Esophagus (tissue), 2 donors: ENCODE results near the gene GFRA1. TPM values are rescaled to one million over a fixed set of nuclear protein-coding genes. Genes with fewer than 3 reads are reported as not detected.

Experiments used
- H3K27ac ChIP-seq, 2 donors: one replicate each; pipeline ENCODE4 v1.5.1; 2013; ENCODE audit warnings: low read depth in 2 of 2, mild to moderate bottlenecking in 2 of 2, inconsistent platforms in 1 of 2, low read length in 1 of 2, moderate library complexity in 1 of 2
- H3K27me3 ChIP-seq, 2 donors: one replicate each; pipeline ENCODE4 v1.6.1; 2013; ENCODE audit warnings: low read length in 2 of 2, control low read depth in 1 of 2, mild to moderate bottlenecking in 1 of 2; ENCODE audit not compliant: insufficient read depth in 2 of 2, control insufficient read depth in 1 of 2
- H3K36me3 ChIP-seq, 2 donors: one replicate each; pipeline ENCODE4 v1.6.1; 2013; ENCODE audit warnings: low read length in 1 of 2; ENCODE audit not compliant: control insufficient read depth in 2 of 2, insufficient read depth in 2 of 2
- H3K4me1 ChIP-seq, 2 donors: one replicate each; pipeline ENCODE4 v1.6.1; 2013; ENCODE audit warnings: low read length in 1 of 2; ENCODE audit not compliant: control insufficient read depth in 2 of 2, insufficient read depth in 2 of 2
- H3K4me3 ChIP-seq, 2 donors: one replicate each; pipeline ENCODE4 v1.5.1; 2013; ENCODE audit warnings: low read length in 2 of 2, mild to moderate bottlenecking in 2 of 2, low read depth in 1 of 2, moderate library complexity in 1 of 2
- H3K9me3 ChIP-seq, 2 donors: one replicate each; pipeline ENCODE4 v1.6.1; 2013; ENCODE audit warnings: mild to moderate bottlenecking in 2 of 2, low read depth in 1 of 2, low read length in 1 of 2, moderate library complexity in 1 of 2; ENCODE audit not compliant: control insufficient read depth in 2 of 2, insufficient read depth in 1 of 2
- WGBS, 2 donors: extraction: QIAGEN DNeasy Blood & Tissue Kit; methylation state at CpG; one replicate each; pipeline ENCODE4 v1.1.7; 2013; 5-methylcytosine and 5-hydroxymethylcytosine counted together
- polyA plus RNA-seq, 2 donors: library from polyadenylated mRNA; stranded (reverse); fragments of 200-250 nt; gene quantifications; one replicate each; pipeline ENCODE4 v1.2.3, GENCODE V29; 2013
- donor health status: healthy with polysubstance abuse.
- donor health status: Bipolar disorder and iron deficiency.

Gene GFRA1
- polyA plus RNA-seq, 2 donors, result 0.73 to 1.3 TPM

- no peaks in the 10 kb centered on the region for H3K9me3 ChIP-seq
- H3K4me3 ChIP-seq, result no peak overlapping the region
- no peak overlapping the region for H3K27ac ChIP-seq
- no peaks in the 10 kb centered on the region for H3K36me3 ChIP-seq
- no peaks in the 10 kb centered on the region for H3K4me1 ChIP-seq
- peaks cover 0 to 5% of the 10 kb centered on the region in 2 donors for H3K27me3 ChIP-seq
- WGBS, 2 donors, result 68 to 72% methylated on average over 3 of the region's 3 CpGs
These were observed 242.4 kb downstream of the GFRA1 start for GRCh38 chr10:116030576-116030975.

- Histone ChIP-seq H3K27me3 (peaks cover 0 to 5% of the 10 kb centered on the region in 2 donors), H3K9me3 (no peaks in the 10 kb centered on the region), H3K4me3 (no peak overlapping the region), H3K27ac (no peak overlapping the region), H3K36me3 (no peaks in the 10 kb centered on the region), H3K4me1 (no peaks in the 10 kb centered on the region)
- WGBS, 2 donors, result 74 to 86% methylated on average over 4 of the region's 4 CpGs
These were observed 243.2 kb downstream of the GFRA1 start for GRCh38 chr10:116029826-116030225.

- WGBS, 2 donors, result 85 to 88% methylated on average over 6 of the region's 6 CpGs
These were observed 245.7 kb downstream of the GFRA1 start for GRCh38 chr10:116027355-116027754.

DNA sequence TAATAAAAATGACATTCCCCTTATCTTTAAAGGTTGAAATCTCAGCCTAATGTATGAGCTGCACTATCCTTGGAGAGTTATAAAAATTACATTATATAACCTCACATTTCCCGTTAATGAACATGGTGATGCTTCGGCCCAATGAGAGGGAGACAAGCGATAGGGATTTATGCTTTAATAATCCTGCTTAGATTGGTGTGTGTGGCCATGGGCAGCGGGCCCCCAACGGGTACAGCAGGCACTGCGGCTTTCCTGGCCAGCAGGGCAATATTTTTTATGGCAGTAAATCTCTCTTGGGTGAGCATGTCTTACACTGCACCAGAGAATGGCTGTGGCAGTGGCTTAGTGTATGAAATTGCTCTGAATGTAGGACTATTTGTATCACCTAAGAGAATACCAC, 246.3 kb downstream of the GFRA1 start:
- Histone ChIP-seq H3K27ac (no peak overlapping the region), H3K36me3 (no peaks in the 10 kb centered on the region), H3K9me3 (no peaks in the 10 kb centered on the region), H3K4me1 (no peaks in the 10 kb centered on the region), H3K27me3 (peaks cover 0 to 5% of the 10 kb centered on the region in 2 donors), H3K4me3 (no peak overlapping the region)
- 89 to 97% methylated on average over 6 of the region's 6 CpGs for WGBS, 2 donors

More at GRCh38 chr10:116027355-116027754, 245.7 kb downstream of the GFRA1 start:
- Histone ChIP-seq H3K36me3 (no peaks in the 10 kb centered on the region), H3K27ac (no peak overlapping the region), H3K27me3 (peaks cover 0 to 5% of the 10 kb centered on the region in 2 donors), H3K9me3 (no peaks in the 10 kb centered on the region), H3K4me1 (no peaks in the 10 kb centered on the region), H3K4me3 (no peak overlapping the region)

GRCh38 chr10:116026315-116026714, 246.7 kb downstream of the GFRA1 start:
- H3K4me3 ChIP-seq, result no peak overlapping the region
- H3K9me3 ChIP-seq, result no peaks in the 10 kb centered on the region
- H3K36me3 ChIP-seq, result no peaks in the 10 kb centered on the region
- no peak overlapping the region for H3K27ac ChIP-seq
- H3K27me3 ChIP-seq, result peaks cover 0 to 5% of the 10 kb centered on the region in 2 donors
- 83 to 89% methylated on average over 1 of the region's 1 CpG for WGBS, 2 donors
- H3K4me1 ChIP-seq, result no peaks in the 10 kb centered on the region

DNA sequence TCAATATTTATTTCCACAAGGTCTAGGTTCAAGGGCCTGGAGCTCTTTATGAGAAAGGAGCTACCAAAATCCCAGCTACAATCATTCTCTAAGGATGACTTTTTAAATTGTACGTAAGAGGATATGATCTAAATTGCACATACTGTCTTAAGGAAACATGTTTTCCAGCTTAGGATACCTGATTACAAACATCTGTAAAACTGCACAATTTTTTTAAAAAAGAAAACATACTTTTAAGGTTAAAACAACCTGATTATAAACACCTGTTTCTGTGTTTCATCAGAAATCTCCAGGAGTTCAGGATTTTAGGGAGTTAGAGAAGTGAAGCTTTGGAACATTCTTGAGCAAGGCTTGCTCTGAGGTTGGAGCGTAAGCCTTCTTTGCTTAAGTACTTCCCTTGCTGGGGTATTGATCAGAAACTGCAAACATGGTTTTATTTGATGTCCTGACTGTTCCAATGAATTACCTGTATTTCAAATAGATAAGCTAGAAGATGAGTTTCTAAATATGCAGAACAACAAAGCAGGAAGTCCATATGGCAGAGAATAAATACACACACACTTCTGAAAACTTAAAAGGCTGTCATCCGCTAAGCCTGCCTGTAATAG, 248.6 kb downstream of the GFRA1 start:
- no peak overlapping the region for H3K27ac ChIP-seq
- no peaks in the 10 kb centered on the region for H3K9me3 ChIP-seq
- no peaks in the 10 kb centered on the region for H3K27me3 ChIP-seq
- WGBS, 2 donors, result 90 to 94% methylated on average over 3 of the region's 3 CpGs
- no peaks in the 10 kb centered on the region for H3K4me1 ChIP-seq
- no peak overlapping the region for H3K4me3 ChIP-seq
- no peaks in the 10 kb centered on the region for H3K36me3 ChIP-seq

DNA sequence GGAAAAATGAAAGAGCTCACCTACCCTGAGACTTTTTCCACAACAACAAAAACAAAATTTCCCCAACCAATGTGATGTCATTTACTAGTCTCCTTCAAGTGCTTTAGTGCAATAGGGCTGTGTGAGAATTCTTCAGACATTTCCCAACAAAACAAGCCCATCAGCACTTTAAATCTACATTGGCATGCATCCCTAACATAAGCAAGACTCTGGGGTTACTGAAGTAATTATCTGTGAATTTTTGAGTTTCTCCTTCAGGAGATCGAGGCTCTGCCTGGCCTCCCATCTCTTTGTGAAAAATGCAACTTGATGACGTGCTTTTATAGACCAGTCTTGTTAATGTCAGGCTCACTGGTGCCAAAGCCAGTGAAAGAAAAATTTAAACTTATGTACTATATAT, 255.6 kb downstream of the GFRA1 start:
- Histone ChIP-seq H3K4me3 (no peak overlapping the region), H3K27me3 (no peaks in the 10 kb centered on the region), H3K36me3 (no peaks in the 10 kb centered on the region), H3K9me3 (peaks cover 0 to 2% of the 10 kb centered on the region in 2 donors), H3K4me1 (no peaks in the 10 kb centered on the region), H3K27ac (no peak overlapping the region)
- WGBS, 2 donors, result 51 to 54% methylated on average over 2 of the region's 2 CpGs

- Histone ChIP-seq H3K36me3 (no peaks in the 10 kb centered on the region), H3K4me3 (no peak overlapping the region), H3K27ac (no peak overlapping the region), H3K4me1 (no peaks in the 10 kb centered on the region), H3K9me3 (peaks cover 0 to 2% of the 10 kb centered on the region in 2 donors), H3K27me3 (no peaks in the 10 kb centered on the region)
- 66 to 77% methylated on average over 7 of the region's 7 CpGs for WGBS, 2 donors
These were observed 257.2 kb downstream of the GFRA1 start for GRCh38 chr10:116015583-116016333.

GRCh38 chr10:116014871-116015582, 258.0 kb downstream of the GFRA1 start:
- Histone ChIP-seq H3K4me3 (no peak overlapping the region), H3K4me1 (no peaks in the 10 kb centered on the region), H3K27ac (no peak overlapping the region), H3K27me3 (no peaks in the 10 kb centered on the region), H3K9me3 (peaks cover 0 to 2% of the 10 kb centered on the region in 2 donors), H3K36me3 (no peaks in the 10 kb centered on the region)
- 49 to 55% methylated on average over 8 of the region's 8 CpGs for WGBS, 2 donors
